Ishikawa (cell line): ENCODE measurements around the gene PIN4.

Experiments
- EP300 ChIP-seq: IDR thresholded peaks from 2 replicates; pipeline ENCODE4 v1.6.1; 2012; ENCODE audit warnings: borderline replicate concordance
- RAD21 ChIP-seq: IDR thresholded peaks from 2 replicates; pipeline ENCODE4 v1.6.1; 2012; ENCODE audit warnings: low read depth

DNA sequence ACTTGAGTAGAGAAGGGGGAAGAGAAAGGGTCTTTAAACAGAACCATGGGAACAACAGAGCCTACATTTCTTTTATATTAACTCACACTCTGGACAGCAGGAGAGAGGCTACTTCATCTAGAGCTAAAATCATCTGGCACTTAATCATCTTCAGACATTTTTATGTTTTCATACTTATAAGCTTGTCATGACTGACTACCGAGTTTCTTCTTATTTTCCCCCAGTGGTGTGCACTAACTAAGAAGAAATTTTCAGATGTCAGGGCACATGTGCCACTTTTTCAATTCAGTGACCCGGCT, 38.0 kb upstream of the PIN4 start:
- TF ChIP-seq EP300 (no peak), RAD21 (no peak)
